Mesenchymal stem cell (in vitro differentiated cells and primary cell): Measurements from ENCODE around the gene SOX9.

Experiments used
- DNase-seq: peaks from one replicate; pipeline ENCODE4 v3.0.0-alpha.2; 2013
- H2AFZ ChIP-seq: one replicate; pipeline ENCODE4 v1.6.1; 2013; ENCODE audit warnings: low read depth, mild to moderate bottlenecking, control low read depth, inconsistent platforms, low read length, moderate library complexity
- H2AK5ac ChIP-seq: 2 replicates; pipeline ENCODE4 v1.6.1; 2013; ENCODE audit warnings: low read length, moderate library complexity, mild to moderate bottlenecking, inconsistent platforms; ENCODE audit not compliant: severe bottlenecking
- H2BK120ac ChIP-seq: one replicate; pipeline ENCODE4 v1.6.1; 2013; ENCODE audit warnings: low read depth, mild to moderate bottlenecking, inconsistent platforms, low read length, moderate library complexity
- H2BK12ac ChIP-seq, 2 experiments: one replicate each; pipeline ENCODE4 v1.6.1; 2013; ENCODE audit warnings: inconsistent platforms in 2 of 2, low read length in 2 of 2, mild to moderate bottlenecking in 2 of 2, moderate library complexity in 2 of 2, control low read depth in 1 of 2
- H2BK15ac ChIP-seq: one replicate; pipeline ENCODE4 v1.6.1; 2013; ENCODE audit warnings: mild to moderate bottlenecking, low read depth, inconsistent platforms; ENCODE audit not compliant: poor library complexity, severe bottlenecking
- H2BK5ac ChIP-seq: 2 replicates; pipeline ENCODE4 v1.6.1; 2013; ENCODE audit warnings: low read depth, mild to moderate bottlenecking, low read length, control low read depth, inconsistent platforms; ENCODE audit not compliant: poor library complexity, severe bottlenecking
- H3K14ac ChIP-seq, 2 experiments: one replicate each; pipeline ENCODE4 v1.6.1; 2013; ENCODE audit warnings: inconsistent platforms in 2 of 2, low read length in 2 of 2, control low read depth in 1 of 2, mild to moderate bottlenecking in 1 of 2, moderate library complexity in 1 of 2
- H3K18ac ChIP-seq, 2 experiments: one replicate each; pipeline ENCODE4 v1.6.1; 2013; ENCODE audit warnings: inconsistent platforms in 2 of 2, low read length in 2 of 2, control low read depth in 1 of 2, low read depth in 1 of 2, mild to moderate bottlenecking in 1 of 2
- H3K23ac ChIP-seq, 2 experiments: one replicate each; pipeline ENCODE4 v1.6.1; 2013; ENCODE audit warnings: inconsistent platforms in 2 of 2, low read length in 2 of 2, mild to moderate bottlenecking in 2 of 2, moderate library complexity in 2 of 2, control low read depth in 1 of 2
- H3K27ac ChIP-seq: 2 replicates; pipeline ENCODE4 v1.5.1; 2013; ENCODE audit warnings: mild to moderate bottlenecking, moderate library complexity, low read length, control low read depth, inconsistent platforms; ENCODE audit not compliant: poor library complexity, severe bottlenecking
- H3K27me3 ChIP-seq, 2 experiments: 2 replicates each; pipeline versions ENCODE4 v1.6.1 to v1.7.0; 2013; ENCODE audit warnings: low read length in 2 of 2, mild to moderate bottlenecking in 2 of 2, moderate library complexity in 2 of 2, control low read depth in 1 of 2, inconsistent platforms in 1 of 2; ENCODE audit not compliant: control insufficient read depth in 1 of 2, insufficient read depth in 1 of 2
- H3K36me3 ChIP-seq, 2 experiments: 2 replicates each; pipeline versions ENCODE4 v1.6.1 to v1.7.0; 2013; ENCODE audit warnings: low read length in 2 of 2, control low read depth in 1 of 2, inconsistent platforms in 1 of 2, low read depth in 1 of 2, mild to moderate bottlenecking in 1 of 2; ENCODE audit not compliant: insufficient read depth in 2 of 2, control insufficient read depth in 1 of 2
- H3K4ac ChIP-seq, 2 experiments: one replicate each; pipeline ENCODE4 v1.6.1; 2013; ENCODE audit warnings: inconsistent platforms in 2 of 2, low read length in 2 of 2, mild to moderate bottlenecking in 2 of 2, moderate library complexity in 2 of 2, control low read depth in 1 of 2, low read depth in 1 of 2
- H3K4me1 ChIP-seq: 2 replicates; pipeline ENCODE4 v1.6.1; 2013; ENCODE audit warnings: low read depth, low read length, control low read depth; ENCODE audit not compliant: control insufficient read depth, insufficient read depth
- H3K4me2 ChIP-seq: 2 replicates; pipeline ENCODE4 v1.6.1; 2013; ENCODE audit warnings: low read length, mild to moderate bottlenecking, inconsistent platforms; ENCODE audit not compliant: poor library complexity, severe bottlenecking
- H3K4me3 ChIP-seq, 2 experiments: 2 replicates each; pipeline versions ENCODE4 v1.5.1 to v1.7.0; 2013; ENCODE audit warnings: low read length in 2 of 2, mild to moderate bottlenecking in 2 of 2, control low read depth in 1 of 2, low read depth in 1 of 2; ENCODE audit not compliant: insufficient read depth in 1 of 2
- H3K79me1 ChIP-seq: replicated peaks from 2 replicates; pipeline ENCODE4 v1.6.1; 2013; ENCODE audit warnings: mild to moderate bottlenecking, control low read depth, low read length, inconsistent platforms; ENCODE audit not compliant: poor library complexity, severe bottlenecking
- H3K9ac ChIP-seq: 2 replicates; pipeline ENCODE4 v1.7.0; 2013; ENCODE audit warnings: mild to moderate bottlenecking, low read length, moderate library complexity
- H3K9me3 ChIP-seq: 2 replicates; pipeline ENCODE4 v1.7.0; 2013; ENCODE audit warnings: mild to moderate bottlenecking, low read length; ENCODE audit not compliant: control insufficient read depth
- H4K8ac ChIP-seq: one replicate; pipeline ENCODE4 v1.6.1; 2013; ENCODE audit warnings: inconsistent platforms, mild to moderate bottlenecking, low read length, moderate library complexity
- H4K91ac ChIP-seq: one replicate; pipeline ENCODE4 v1.6.1; 2013; ENCODE audit warnings: mild to moderate bottlenecking, low read length, inconsistent platforms
- WGBS: methylation state at CpG from one replicate; pipeline ENCODE4 v1.1.7; 2013; ENCODE audit warnings: mixed read lengths; 5-methylcytosine and 5-hydroxymethylcytosine counted together

SOX9 gene

GRCh38 chr17:72113751-72114150 lies 7.1 kb upstream of the SOX9 start:
- Histone ChIP-seq H3K4me3 (no peak overlapping the region), H3K4me2 (no peak overlapping the region), H3K14ac (no peak overlapping the region), H2BK12ac (no peak overlapping the region), H2BK15ac (no peak overlapping the region), H3K36me3 (no peaks in the 10 kb centered on the region), H2BK120ac (no peak overlapping the region), H4K8ac (no peak overlapping the region), H3K18ac (no peak overlapping the region), H3K27me3 (peaks cover 56 to 57% of the 10 kb centered on the region in 2 experiments), H3K23ac (no peak overlapping the region), H3K79me1 (no peaks in the 10 kb centered on the region), H4K91ac (no peak overlapping the region), H3K9ac (no peak overlapping the region), H3K4ac (no peak overlapping the region), H3K9me3 (no peaks in the 10 kb centered on the region), H2AK5ac (no peak overlapping the region), H2BK5ac (no peak overlapping the region), H3K4me1 (peaks cover 27% of the 10 kb centered on the region), H2AFZ (no peak overlapping the region), H3K27ac (no peak overlapping the region)
- DNase-seq: no peak
- WGBS: 97% methylated on average over 4 of the region's 4 CpGs

- DNase-seq: peak; percentile 25
- no peak overlapping the region for H2BK5ac ChIP-seq
- no peaks in the 10 kb centered on the region for H3K9me3 ChIP-seq
- no peak overlapping the region for H3K14ac ChIP-seq
- no peaks in the 10 kb centered on the region for H3K36me3 ChIP-seq
- H2BK120ac ChIP-seq: no peak overlapping the region
- peaks cover 32% of the 10 kb centered on the region for H3K4me1 ChIP-seq
- H2BK12ac ChIP-seq: peak overlapping the region in 1 of 2 experiments; percentile 4
- H4K91ac ChIP-seq: no peak overlapping the region
- 1% methylated on average over 38 of the region's 39 CpGs for WGBS
- peaks cover 2% of the 10 kb centered on the region for H3K79me1 ChIP-seq
- H3K18ac ChIP-seq: peak overlapping the region in 1 of 2 experiments; percentile 35
- no peak overlapping the region for H4K8ac ChIP-seq
- no peak overlapping the region for H2AFZ ChIP-seq
- H2AK5ac ChIP-seq: no peak overlapping the region
- H3K9ac ChIP-seq: no peak overlapping the region
- peaks cover 48 to 54% of the 10 kb centered on the region in 2 experiments for H3K27me3 ChIP-seq
- no peak overlapping the region for H3K4me3 ChIP-seq
- peak overlapping the region; percentile 76 for H3K4me2 ChIP-seq
- no peak overlapping the region for H2BK15ac ChIP-seq
- no peak overlapping the region for H3K27ac ChIP-seq
- H3K23ac ChIP-seq: no peak overlapping the region
- no peak overlapping the region for H3K4ac ChIP-seq
Measured at GRCh38 chr17:72115781-72116525, 4.9 kb upstream of the SOX9 start.

GRCh38 chr17:72116661-72117521 lies 3.9 kb upstream of the SOX9 start:
- Histone ChIP-seq H3K4ac (no peak overlapping the region), H3K27ac (no peak overlapping the region), H3K23ac (peak overlapping the region; percentile 29 to 74), H3K18ac (no peak overlapping the region), H2AK5ac (no peak overlapping the region), H3K4me3 (peak overlapping the region; percentile 39 to 74), H3K9ac (peak overlapping the region; percentile 27), H3K36me3 (no peaks in the 10 kb centered on the region), H3K9me3 (no peaks in the 10 kb centered on the region), H3K79me1 (peaks cover 2% of the 10 kb centered on the region), H3K4me2 (peak overlapping the region; percentile 76), H2BK5ac (no peak overlapping the region), H3K27me3 (peaks cover 42 to 53% of the 10 kb centered on the region in 2 experiments), H3K14ac (peak overlapping the region in 1 of 2 experiments; percentile 35), H4K91ac (no peak overlapping the region), H3K4me1 (peaks cover 32% of the 10 kb centered on the region), H2BK12ac (peak overlapping the region in 1 of 2 experiments; percentile 45), H2BK120ac (no peak overlapping the region), H2AFZ (no peak overlapping the region), H4K8ac (no peak overlapping the region), H2BK15ac (no peak overlapping the region)
- WGBS: 4% methylated on average over 58 of the region's 58 CpGs
- peak; percentile 51 for DNase-seq
